ENCODE measurements around the gene KRTAP5-2. TPM values are rescaled to one million over a fixed set of nuclear protein-coding genes. Genes with fewer than 3 reads are reported as not detected.

KRTAP5-2 gene
- total RNA-seq, 2 donors from 2014 or later, result not detected

- DNase-seq (ENCODE audit: low spot score), result no peak
- H3K27ac ChIP-seq, result no peak overlapping the region
- H3K4me1 ChIP-seq (replicated peaks), result peaks cover 7% of the 10 kb centered on the region
- no peak overlapping the region for H3K4me3 ChIP-seq
- H3K27me3 ChIP-seq (replicated peaks; ENCODE audit: insufficient read depth), result no peaks in the 10 kb centered on the region
- H3K36me3 ChIP-seq, result no peaks in the 10 kb centered on the region
- intact Hi-C loops (cut with DNase I), result no loop called here
- WGBS, result 77% methylated on average over 14 of the region's 14 CpGs
- no peaks in the 10 kb centered on the region for H3K9me3 ChIP-seq
- TF ChIP-seq POLR2AphosphoS5 (IDR thresholded peaks at IDR 0.05) (no peak), CTCF (IDR thresholded peaks at IDR 0.05) (no peak), POLR2A (IDR thresholded peaks at IDR 0.05) (no peak)
These were observed 28.8 kb downstream of the KRTAP5-2 start for GRCh38 chr11:1569251-1569780.

- H3K27ac ChIP-seq, result no peak overlapping the region
These were observed 29.6 kb downstream of the KRTAP5-2 start for GRCh38 chr11:1568441-1568911.

DNA sequence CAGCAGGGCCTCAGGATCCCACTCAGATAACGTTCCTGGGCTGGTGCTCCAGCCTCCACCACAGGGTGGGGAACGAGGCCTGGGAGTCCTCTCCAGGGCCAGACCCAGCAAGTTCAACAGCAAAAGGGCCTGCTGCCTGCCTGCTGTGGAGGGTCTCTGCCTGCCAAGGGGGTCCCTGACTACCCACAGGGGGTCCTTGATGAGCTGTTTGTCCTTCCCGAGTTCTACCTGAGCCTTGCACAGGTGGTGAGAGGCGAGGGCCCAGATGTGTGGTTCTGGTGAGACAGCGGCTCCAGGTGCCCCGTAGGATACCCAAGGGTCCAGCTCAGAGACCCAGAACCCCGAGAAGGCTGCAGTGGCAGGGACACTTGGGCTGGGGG, 30.4 kb downstream of the KRTAP5-2 start:
- 92% methylated on average over 6 of the region's 7 CpGs for WGBS
- intact Hi-C loops (cut with DNase I), result no loop called here
- DNase-seq (ENCODE audit: low spot score), result no peak
- no peak overlapping the region for H3K4me3 ChIP-seq
- H3K27ac ChIP-seq, result no peak overlapping the region
- H3K36me3 ChIP-seq, result no peaks in the 10 kb centered on the region
- H3K27me3 ChIP-seq (replicated peaks; ENCODE audit: insufficient read depth), result no peaks in the 10 kb centered on the region
- H3K4me1 ChIP-seq (replicated peaks), result peaks cover 4% of the 10 kb centered on the region
- no peaks in the 10 kb centered on the region for H3K9me3 ChIP-seq
- no peak for TF ChIP-seq CTCF (IDR thresholded peaks at IDR 0.05)
- no peak for TF ChIP-seq POLR2A (IDR thresholded peaks at IDR 0.05)
- TF ChIP-seq POLR2AphosphoS5 (IDR thresholded peaks at IDR 0.05), result no peak

More at GRCh38 chr11:1568441-1568911, 29.6 kb downstream of the KRTAP5-2 start:
- peaks cover 6% of the 10 kb centered on the region for H3K4me1 ChIP-seq (replicated peaks)
- no peak for TF ChIP-seq POLR2A (IDR thresholded peaks at IDR 0.05)
- no peak for TF ChIP-seq CTCF (IDR thresholded peaks at IDR 0.05)
- TF ChIP-seq POLR2AphosphoS5 (IDR thresholded peaks at IDR 0.05), result no peak
- intact Hi-C loops (cut with DNase I), result no loop called here
- no peak overlapping the region for H3K4me3 ChIP-seq
- H3K36me3 ChIP-seq, result no peaks in the 10 kb centered on the region
- H3K27me3 ChIP-seq (replicated peaks; ENCODE audit: insufficient read depth), result no peaks in the 10 kb centered on the region
- WGBS, result 54% methylated on average over 13 of the region's 13 CpGs
- H3K9me3 ChIP-seq, result no peaks in the 10 kb centered on the region
- DNase-seq (ENCODE audit: low spot score), result no peak

DNA sequence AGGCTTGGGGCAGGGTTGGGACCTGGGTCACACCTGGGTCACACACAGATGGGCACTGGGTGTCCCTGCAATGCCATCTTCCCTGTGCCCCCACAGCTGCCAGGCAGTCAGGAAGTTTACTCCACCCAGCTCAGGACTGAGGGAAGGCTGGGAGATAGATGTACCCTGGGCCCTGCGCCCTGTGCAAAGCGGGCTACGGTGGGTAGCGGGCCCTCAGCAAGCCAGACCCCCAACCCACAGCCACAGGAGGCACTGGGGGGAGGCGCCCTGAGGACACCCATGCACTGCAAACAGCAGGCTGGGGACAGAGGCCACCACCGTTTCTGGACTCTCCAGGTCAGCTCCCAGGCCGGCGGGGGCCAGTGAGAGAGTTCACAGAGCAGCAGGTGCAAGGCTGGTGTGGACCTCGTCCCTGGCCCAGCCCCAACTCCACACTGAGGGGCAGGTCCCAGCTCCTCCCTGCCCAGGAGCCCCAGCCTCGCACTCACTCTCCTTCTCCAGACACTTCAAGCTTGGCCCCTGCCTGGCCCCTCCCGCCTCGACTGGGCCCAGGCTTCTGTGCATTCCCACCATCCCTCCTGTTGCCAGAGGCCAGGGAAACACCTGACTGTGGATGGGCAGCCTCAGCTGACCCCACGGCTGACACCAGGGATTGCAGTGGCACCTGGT, 30.9 kb downstream of the KRTAP5-2 start:
- TF ChIP-seq POLR2AphosphoS5 (IDR thresholded peaks at IDR 0.05) (no peak), CTCF (IDR thresholded peaks at IDR 0.05) (no peak), POLR2A (IDR thresholded peaks at IDR 0.05) (no peak)
- H3K36me3 ChIP-seq, result no peaks in the 10 kb centered on the region
- DNase-seq (ENCODE audit: low spot score), result no peak
- intact Hi-C loops (cut with DNase I), result no loop called here
- no peaks in the 10 kb centered on the region for H3K4me1 ChIP-seq (replicated peaks)
- no peak overlapping the region for H3K27ac ChIP-seq
- no peaks in the 10 kb centered on the region for H3K27me3 ChIP-seq (replicated peaks; ENCODE audit: insufficient read depth)
- no peak overlapping the region for H3K4me3 ChIP-seq
- H3K9me3 ChIP-seq, result no peaks in the 10 kb centered on the region
- WGBS, result 77% methylated on average over 11 of the region's 13 CpGs

Data from prostate gland (tissue), 2 donors.